K562 (cell line): ENCODE data around the gene NTPCR. TPM values are rescaled to one million over a fixed set of nuclear protein-coding genes. Genes with fewer than 3 reads are reported as not detected.

Experiments
- ATAC-seq: fragments of 200-7000 bp; cut with Tn5 transposase; 3 replicates; pipeline ENCODE4 v1.9.1; 2020; ENCODE audit warnings: moderate library complexity
- BruUV-seq: library from RNA; stranded (reverse); fragments of 400-500 nt; replicated peaks from 2 replicates; lab custom pipeline; 2021; lab: Mats Ljungman, UMichigan
- CTCF ChIA-PET: fragments of 300-600 bp; formaldehyde crosslinking; extraction: SDS; loops from one replicate; lab custom pipeline; 2021; ENCODE audit warnings: low intra/inter-chr PET ratio; lab: Yijun Ruan, JAX
- POLR2A ChIA-PET: fragments of 300-600, 350-650 bp; sonication (Branson Sonifier 250); formaldehyde crosslinking; extraction: SDS; loops from one replicate; lab custom pipeline; 2021; ENCODE audit warnings: antibody characterized with exemption, inconsistent platforms; lab: Yijun Ruan, JAX
- DNase-seq, 4 experiments: peaks; one replicate each; pipeline versions ENCODE4 v3.0.0 to v3.0.0-alpha.2; 2011 to 2018; ENCODE audit warnings: low spot score in 3 of 4, mixed read lengths in 3 of 4; ENCODE audit errors: extremely low read depth in 1 of 4
- FAIRE-seq: peaks from 2 replicates; lab custom pipeline; 2011; peaks lifted over from hg19 to GRCh38; lab: Jason Lieb, UNC
- H2AFZ ChIP-seq: 2 replicates; pipeline ENCODE4 v1.6.0; 2011; ENCODE audit warnings: low read depth, low read length, control low read depth, inconsistent platforms
- H3K27ac ChIP-seq: fragments of 200-600 bp; 3 replicates; pipeline ENCODE4 v1.8.0; 2011; ENCODE audit warnings: low read depth, mild to moderate bottlenecking, control low read depth, inconsistent platforms, low read length, moderate library complexity, mixed read lengths; ENCODE audit errors: extremely low read depth
- H3K27me3 ChIP-seq, 2 experiments: fragments of 300-600 bp in 1 of 2; 2 replicates in 1 of 2; 3 replicates in 1 of 2; pipeline versions ENCODE4 v1.6.0 to v1.8.0; 2011; ENCODE audit warnings: inconsistent platforms in 2 of 2, low read length in 2 of 2, mild to moderate bottlenecking in 1 of 2, mixed read lengths in 1 of 2, moderate library complexity in 1 of 2; ENCODE audit not compliant: control insufficient read depth in 2 of 2, insufficient read depth in 2 of 2
- H3K36me3 ChIP-seq: fragments of 300-600 bp; 3 replicates; pipeline ENCODE4 v1.8.0; 2011; ENCODE audit warnings: mild to moderate bottlenecking, low read length, inconsistent platforms; ENCODE audit not compliant: control insufficient read depth, insufficient read depth
- H3K4me1 ChIP-seq, 2 experiments: fragments of 200-600 bp in 1 of 2; replicated peaks in 1 of 2; 2 replicates in 1 of 2; 3 replicates in 1 of 2; pipeline versions ENCODE4 v1.5.1 to v1.8.0; 2011; ENCODE audit warnings: inconsistent platforms in 2 of 2, low read length in 2 of 2, mild to moderate bottlenecking in 1 of 2, mixed read lengths in 1 of 2, moderate library complexity in 1 of 2; ENCODE audit not compliant: control insufficient read depth in 2 of 2, insufficient read depth in 2 of 2
- H3K4me2 ChIP-seq: 2 replicates; pipeline ENCODE4 v1.6.1; 2011; ENCODE audit warnings: low read length, control low read depth, inconsistent platforms, mixed read lengths; ENCODE audit not compliant: insufficient read depth
- H3K4me3 ChIP-seq: fragments of 200-600 bp; sonication (generic), shearing (Covaris generic); 2 replicates; pipeline ENCODE4 v1.5.1; 2016; ENCODE audit warnings: control low read depth, inconsistent platforms
- H3K79me2 ChIP-seq: fragments of 200-600 bp; 3 replicates; pipeline ENCODE4 v1.8.0; 2011; ENCODE audit warnings: low read length, inconsistent platforms; ENCODE audit not compliant: control insufficient read depth, insufficient read depth
- H3K9ac ChIP-seq, 2 experiments: 2 replicates each; pipeline versions ENCODE4 v1.6.0 to v1.6.1; 2011; ENCODE audit warnings: low read depth in 2 of 2, low read length in 2 of 2, control low read depth in 1 of 2, inconsistent platforms in 1 of 2, mild to moderate bottlenecking in 1 of 2, mixed read lengths in 1 of 2; ENCODE audit not compliant: insufficient read depth in 1 of 2
- H3K9me1 ChIP-seq: one replicate; pipeline ENCODE4 v1.6.0; 2011; ENCODE audit warnings: inconsistent platforms, mild to moderate bottlenecking, low read length, moderate library complexity; ENCODE audit not compliant: control insufficient read depth, insufficient read depth
- H3K9me3 ChIP-seq: replicated peaks from 2 replicates; pipeline ENCODE4 v1.5.1; 2011; ENCODE audit warnings: low read depth, low read length, inconsistent platforms; ENCODE audit not compliant: control insufficient read depth, insufficient read depth
- H4K20me1 ChIP-seq: replicated peaks from 2 replicates; pipeline ENCODE4 v1.6.1; 2011; ENCODE audit warnings: low read length, inconsistent platforms, mixed read lengths; ENCODE audit not compliant: control insufficient read depth, insufficient read depth
- CXXC5 ChIP-seq: fragments of 250-450 bp; sonication (Bioruptor Pico); IDR thresholded peaks from 2 replicates; pipeline ENCODE4 v1.8.0; 2022; ENCODE audit warnings: inconsistent platforms, mild to moderate bottlenecking, moderate library complexity
- E2F4 ChIP-seq: sonication (generic); formaldehyde crosslinking; IDR thresholded peaks from 2 replicates; pipeline ENCODE4 v1.8.0; 2022; ENCODE audit warnings: mild to moderate bottlenecking, low read depth, missing genetic modification reagents
- FOSL1 ChIP-seq: fragments of 200-800 bp; sonication (Bioruptor generic); conservative IDR thresholded peaks from 2 replicates; pipeline ENCODE4 v1.6.1; 2016; ENCODE audit warnings: missing genetic modification characterization, missing compliant biosample characterization
- FOXA1 ChIP-seq: fragments of 450-650 bp; IDR thresholded peaks from 2 replicates; pipeline ENCODE4 v1.6.1; 2016; ENCODE audit warnings: mild to moderate bottlenecking, borderline replicate concordance
- ID3 ChIP-seq, 2 experiments: fragments of 250-450 bp in 1 of 2; fragments of 450-650 bp in 1 of 2; sonication (Bioruptor Pico) in 1 of 2; IDR thresholded peaks; 2 replicates each; pipeline versions ENCODE4 v1.6.1 to v1.8.0; 2016 to 2021; ENCODE audit warnings: mild to moderate bottlenecking in 2 of 2, moderate library complexity in 2 of 2, missing compliant biosample characterization in 1 of 2, missing genetic modification characterization in 1 of 2
- NFXL1 ChIP-seq: fragments of 450-650 bp; formaldehyde crosslinking; IDR thresholded peaks from 2 replicates; pipeline ENCODE4 v1.4.0; 2021; ENCODE audit warnings: mild to moderate bottlenecking
- PYGO2 ChIP-seq: fragments of 450-650 bp; IDR thresholded peaks from 2 replicates; pipeline ENCODE4 v1.6.1; 2016; ENCODE audit warnings: mild to moderate bottlenecking, missing genetic modification characterization, moderate library complexity, missing compliant biosample characterization
- SMAD3 ChIP-seq: fragments of 450-650 bp; formaldehyde crosslinking; conservative IDR thresholded peaks from 2 replicates; pipeline ENCODE4 v1.4.0; 2020; ENCODE audit warnings: mild to moderate bottlenecking
- ZBTB1 ChIP-seq: sonication (generic); formaldehyde crosslinking; IDR thresholded peaks from 2 replicates; pipeline ENCODE4 v1.8.1; 2023; ENCODE audit warnings: missing genetic modification reagents, low read depth, mild to moderate bottlenecking, borderline replicate concordance
- ZBTB11 ChIP-seq, 3 experiments: fragments of 200-800 bp in 1 of 3; fragments of 250-450 bp in 1 of 3; fragments of 450-650 bp in 1 of 3; sonication (Bioruptor Pico) in 1 of 3; sonication (Bioruptor generic) in 1 of 3; formaldehyde crosslinking in 1 of 3; IDR thresholded peaks; 2 replicates each; pipeline versions ENCODE4 v1.6.1 to v1.8.0; 2016 to 2022; ENCODE audit warnings: mild to moderate bottlenecking in 2 of 3, missing genetic modification characterization in 2 of 3, missing compliant biosample characterization in 1 of 3, moderate library complexity in 1 of 3
- ZNF134 ChIP-seq: fragments of 250-450 bp; sonication (Bioruptor Pico); conservative IDR thresholded peaks from 2 replicates; pipeline ENCODE4 v1.4.0; 2020
- ZNF197 ChIP-seq: fragments of 200-800 bp; sonication (Bioruptor generic); IDR thresholded peaks from 2 replicates; pipeline ENCODE4 v1.6.1; 2016; ENCODE audit warnings: low read depth, missing genetic modification characterization, missing compliant biosample characterization
- ZNF277 ChIP-seq: fragments of 250-450 bp; sonication (Bioruptor Pico); IDR thresholded peaks from 2 replicates; pipeline ENCODE4 v1.8.0; 2022; ENCODE audit warnings: inconsistent platforms, mild to moderate bottlenecking, moderate library complexity, borderline replicate concordance
- WGBS: fragments of 100-300 bp; shearing (Covaris generic); methylation state at CpG from one replicate; pipeline ENCODE4 v1.1.6; 2016; ENCODE audit warnings: low coverage, mixed read lengths; ENCODE audit not compliant: insufficient coverage; ENCODE audit errors: missing lambda C conversion rate; 5-methylcytosine and 5-hydroxymethylcytosine counted together
- in situ Hi-C: fragments of 300-500 bp; cut with MboI; formaldehyde crosslinking; loops from 4 replicates; pipeline ENCODE4 v1.15.0; 2018; ENCODE audit warnings: inconsistent platforms, mixed read lengths
- intact Hi-C: fragments of 100-400 bp; cut with micrococcal nuclease; formaldehyde crosslinking; loops from 2 replicates; pipeline ENCODE4 v1.14.2; 2022
- polyA plus RNA-seq, 8 experiments: library from polyadenylated mRNA; depleted of rRNA in 4 of 8; stranded (reverse) in 5 of 8; unstranded in 3 of 8; fragments of >200 nt; fragmentation: Nextera tagmentation in 2 of 8; fragmentation: Illumina TruSeq in 1 of 8; extraction: Ambion mirVana in 2 of 8; extraction: Trizol in 1 of 8; gene quantifications; 2 replicates each; pipeline versions ENCODE4 v1.2.1 to v1.2.3, GENCODE V29; 2011 to 2014; ENCODE audit warnings: inconsistent platforms in 1 of 8, missing spikeins in 1 of 8
- total RNA-seq, 7 experiments: library from RNA; depleted of rRNA in 6 of 7; stranded (reverse); fragments of >200 nt in 6 of 7; fragmentation: Illumina TruSeq in 2 of 7; extraction: Trizol in 2 of 7; gene quantifications; 2 replicates each; pipeline versions ENCODE4 v1.2.1 to v1.2.3, GENCODE V29; 2011 to 2021; ENCODE audit warnings: low replicate concordance in 1 of 7

NTPCR gene
- total and polyA plus RNA-seq, 9 of the 15 experiments (the other 6 are each of a cell fraction or from before 2014, with no cell fraction given): 19.3 to 105 (median 48.8) TPM

- ChIA-PET CTCF (no interaction called here), POLR2A (interaction anchor here (0.7 kb wide), 1 partner anchor 361 kb away, joined by 3 read pairs; no protein-coding TSS in a partner anchor)
- Histone ChIP-seq H3K9ac (peak overlapping the region; percentile 73 to 80), H3K27me3 (no peaks in the 10 kb centered on the region), H3K27ac (peak overlapping the region; percentile 68), H3K9me3 (no peaks in the 10 kb centered on the region), H3K4me3 (peak overlapping the region; percentile 88), H3K9me1 (no peaks in the 10 kb centered on the region), H3K4me1 (peaks cover 9 to 10% of the 10 kb centered on the region in 2 experiments; a peak in 3 of 5 replicates), H3K79me2 (peaks cover 28% of the 10 kb centered on the region), H2AFZ (peak overlapping the region; percentile 96), H4K20me1 (0 out of 2 replicates have a peak, but pooled peaks cover 4% of the 10 kb centered on the region), H3K4me2 (peak overlapping the region; percentile 91), H3K36me3 (no peaks in the 10 kb centered on the region; the same call in 2 of the 3 replicates)
- FAIRE-seq: peak; percentile 55
- in situ Hi-C loops: no loop called here
- 41% methylated on average over 5 of the region's 5 CpGs for WGBS
- no peak for ATAC-seq
- BruUV-seq: TSS peak; percentile 94
- intact Hi-C loops: loop anchor here (10.0 kb wide), 1 partner anchor 315 kb away; the partner anchor contains the start of gene SIPA1L2
- DNase-seq: no peak
- TF ChIP-seq ZBTB11 (CRISPR knock-in tag; IDR thresholded peaks at IDR 0.05): peak in 1 of 3 experiments; percentile 73; a peak in 2 of 6 replicates
- peak; percentile 91 for TF ChIP-seq ZNF197 (CRISPR knock-in tag)
- no peak for TF ChIP-seq E2F4 (CRISPR knock-in tag)
- no peak for TF ChIP-seq ZBTB1 (CRISPR knock-in tag)
- TF ChIP-seq CXXC5 (CRISPR knock-in tag): peak; percentile 43; the same call in 1 of the 2 replicates
- TF ChIP-seq ZNF134: 0 out of 2 replicates have a peak, but pooled peaks have one; percentile 56
- TF ChIP-seq PYGO2: peak; percentile 83
- no peak for TF ChIP-seq ZNF277 (CRISPR knock-in tag)
- no peak for TF ChIP-seq FOSL1 (tag)
- peak; percentile 64; the same call in 1 of the 2 replicates for TF ChIP-seq ID3 (CRISPR knock-in tag; IDR thresholded peaks at IDR 0.05)
- peak; percentile 79 for TF ChIP-seq ID3 (tag; IDR thresholded peaks at IDR 0.05)
- TF ChIP-seq FOXA1: no peak
- TF ChIP-seq NFXL1: peak; percentile 84; the same call in 1 of the 2 replicates
- TF ChIP-seq SMAD3: peak; percentile 94
Observed at GRCh38 chr1:232949636-232950196, 695 bp upstream of the NTPCR start.
